GM12878 (cell line): ENCODE results near the gene ARMC8.

Source experiments
- CBX5 ChIP-seq: sonication (generic); IDR thresholded peaks from 2 replicates; pipeline ENCODE4 v1.6.1; 2016; ENCODE audit warnings: low read depth, moderate library complexity, mild to moderate bottlenecking, inconsistent platforms
- EGR1 ChIP-seq, 2 experiments: IDR thresholded peaks; 1 replicate in 1 of 2; 2 replicates in 1 of 2; pipeline ENCODE4 v1.6.1; 2011 to 2012; ENCODE audit warnings: low read depth in 2 of 2, low read length in 2 of 2, borderline replicate concordance in 1 of 2, mild to moderate bottlenecking in 1 of 2, moderate library complexity in 1 of 2
- PAX8 ChIP-seq: fragments of 450-650 bp; IDR thresholded peaks from 2 replicates; pipeline ENCODE4 v1.6.1; 2017; ENCODE audit warnings: mild to moderate bottlenecking, moderate library complexity
- TAF1 ChIP-seq: IDR thresholded peaks from 2 replicates; pipeline ENCODE4 v1.6.1; 2011; ENCODE audit warnings: mild to moderate bottlenecking, low read depth, low read length, borderline replicate concordance

GRCh38 chr3:138336454-138336999 lies 149.4 kb downstream of the ARMC8 start:
- TF ChIP-seq TAF1 (no peak), CBX5 (no peak), PAX8 (no peak), EGR1 (IDR thresholded peaks at IDR 0.05; ENCODE audit: borderline replicate concordance in 1 of 2, low read depth in 2 of 2, low read length in 2 of 2) (no peak)
